Thyroid gland (tissue), 4 donors: Measurements from ENCODE around the gene ZNF205. TPM values are rescaled to one million over a fixed set of nuclear protein-coding genes. Genes with fewer than 3 reads are reported as not detected.

Experiments used
- DNase-seq, 2 donors: peaks; one replicate each; pipeline ENCODE4 v3.0.0-alpha.2; 2019
- H3K27ac ChIP-seq, 3 donors: fragments of 200-600 bp; sonication (generic); 1 replicate in 2 of 3; 2 replicates in 1 of 3; pipeline ENCODE4 v1.5.1; 2016 to 2019; ENCODE audit warnings: mild to moderate bottlenecking in 1 of 3, moderate library complexity in 1 of 3
- H3K27me3 ChIP-seq: fragments of 200-600 bp; sonication (generic); one replicate; pipeline ENCODE4 v1.5.1; 2019
- H3K36me3 ChIP-seq, 2 donors: fragments of 200-600 bp; sonication (generic); one replicate each; pipeline ENCODE4 v1.5.1; 2016 to 2019
- H3K4me1 ChIP-seq, 2 donors: fragments of 200-600 bp; sonication (generic); one replicate each; pipeline ENCODE4 v1.5.1; 2017 to 2019
- H3K4me3 ChIP-seq, 3 donors: fragments of 200-600 bp; sonication (generic); replicated peaks in 1 of 3; 1 replicate in 2 of 3; 2 replicates in 1 of 3; pipeline ENCODE4 v1.5.1; 2016; ENCODE audit warnings: mild to moderate bottlenecking in 1 of 3
- H3K9me3 ChIP-seq: fragments of 200-600 bp; sonication (generic); one replicate; pipeline ENCODE4 v1.5.1; 2017
- POLR2A ChIP-seq, 2 donors: fragments of 450-650 bp; IDR thresholded peaks; one replicate each; pipeline ENCODE4 v1.6.1; 2017; ENCODE audit warnings: antibody characterized with exemption in 2 of 2, mild to moderate bottlenecking in 2 of 2, moderate library complexity in 1 of 2
- WGBS, 2 donors: methylation state at CpG; one replicate each; pipeline ENCODE4 v1.1.5; 2017; 5-methylcytosine and 5-hydroxymethylcytosine counted together
- intact Hi-C: fragments of 100-400 bp; cut with DNase I; formaldehyde crosslinking; loops from one replicate; pipeline ENCODE4 v1.15.1; 2023
- total RNA-seq, 4 donors: library from RNA; depleted of rRNA; stranded (reverse); fragments of >200 nt; gene quantifications; one replicate each; pipeline ENCODE4 v1.2.3, GENCODE V29; 2016
- TF ChIP-seq, protein P1 (sequence below), 6 experiments: fragments of 200-600 bp in 3 of 6; fragments of 450-650 bp in 3 of 6; sonication (generic) in 3 of 6; IDR thresholded peaks; one replicate each; pipeline ENCODE4 v1.5.1; 2016 to 2019; ENCODE audit warnings: antibody characterized with exemption in 6 of 6, mild to moderate bottlenecking in 2 of 6, inconsistent platforms in 1 of 6, moderate library complexity in 1 of 6

The ZNF205 gene
- total RNA-seq, 4 donors from 2014 or later, result 18.5 to 28.9 (median 19.6) TPM

DNA sequence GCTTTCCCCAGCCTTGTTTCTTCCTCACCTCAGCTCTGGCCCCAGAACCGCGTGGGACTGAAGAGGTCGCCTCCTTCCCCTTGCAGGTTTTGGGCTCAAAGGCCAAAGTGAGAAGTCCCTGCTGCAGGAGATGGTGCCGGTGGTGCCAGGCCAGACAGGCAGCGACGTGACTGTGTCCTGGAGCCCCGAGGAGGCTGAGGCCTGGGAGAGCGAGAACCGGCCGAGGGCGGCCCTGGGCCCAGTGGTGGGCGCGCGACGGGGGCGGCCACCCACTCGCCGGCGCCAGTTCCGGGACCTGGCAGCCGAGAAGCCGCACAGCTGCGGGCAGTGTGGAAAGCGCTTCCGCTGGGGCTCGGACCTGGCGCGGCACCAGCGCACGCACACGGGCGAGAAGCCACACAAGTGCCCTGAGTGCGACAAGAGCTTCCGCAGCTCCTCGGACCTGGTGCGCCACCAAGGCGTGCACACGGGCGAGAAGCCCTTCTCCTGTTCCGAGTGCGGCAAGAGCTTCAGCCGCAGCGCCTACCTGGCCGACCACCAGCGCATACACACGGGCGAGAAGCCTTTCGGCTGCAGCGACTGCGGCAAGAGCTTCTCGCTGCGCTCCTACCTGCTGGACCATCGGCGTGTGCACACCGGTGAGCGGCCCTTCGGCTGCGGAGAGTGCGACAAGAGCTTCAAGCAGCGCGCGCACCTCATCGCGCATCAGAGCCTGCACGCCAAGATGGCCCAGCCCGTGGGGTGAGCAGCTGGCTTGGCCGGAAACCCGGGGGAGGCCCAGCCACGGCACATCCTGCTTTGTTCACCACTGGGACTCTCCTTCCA is 28.4 kb downstream of the ZNF205 start:
- H3K36me3 ChIP-seq, result peaks cover 0 to 9% of the 10 kb centered on the region in 2 donors
- H3K4me1 ChIP-seq, result peaks cover 0 to 2% of the 10 kb centered on the region in 2 donors
- no peak for DNase-seq
- H3K27me3 ChIP-seq, result no peaks in the 10 kb centered on the region
- 93 to 95% methylated on average over 40 to 50 of the region's 69 CpGs for WGBS, 2 donors
- H3K9me3 ChIP-seq, result no peaks in the 10 kb centered on the region
- intact Hi-C loops, result no loop called here
- H3K27ac ChIP-seq, result no peak overlapping the region
- H3K4me3 ChIP-seq, result no peak overlapping the region
- no peak for TF ChIP-seq POLR2A (IDR thresholded peaks at IDR 0.05)
- TF ChIP-seq, protein P1, sequence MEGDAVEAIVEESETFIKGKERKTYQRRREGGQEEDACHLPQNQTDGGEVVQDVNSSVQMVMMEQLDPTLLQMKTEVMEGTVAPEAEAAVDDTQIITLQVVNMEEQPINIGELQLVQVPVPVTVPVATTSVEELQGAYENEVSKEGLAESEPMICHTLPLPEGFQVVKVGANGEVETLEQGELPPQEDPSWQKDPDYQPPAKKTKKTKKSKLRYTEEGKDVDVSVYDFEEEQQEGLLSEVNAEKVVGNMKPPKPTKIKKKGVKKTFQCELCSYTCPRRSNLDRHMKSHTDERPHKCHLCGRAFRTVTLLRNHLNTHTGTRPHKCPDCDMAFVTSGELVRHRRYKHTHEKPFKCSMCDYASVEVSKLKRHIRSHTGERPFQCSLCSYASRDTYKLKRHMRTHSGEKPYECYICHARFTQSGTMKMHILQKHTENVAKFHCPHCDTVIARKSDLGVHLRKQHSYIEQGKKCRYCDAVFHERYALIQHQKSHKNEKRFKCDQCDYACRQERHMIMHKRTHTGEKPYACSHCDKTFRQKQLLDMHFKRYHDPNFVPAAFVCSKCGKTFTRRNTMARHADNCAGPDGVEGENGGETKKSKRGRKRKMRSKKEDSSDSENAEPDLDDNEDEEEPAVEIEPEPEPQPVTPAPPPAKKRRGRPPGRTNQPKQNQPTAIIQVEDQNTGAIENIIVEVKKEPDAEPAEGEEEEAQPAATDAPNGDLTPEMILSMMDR (IDR thresholded peaks at IDR 0.05), result no peak

DNA sequence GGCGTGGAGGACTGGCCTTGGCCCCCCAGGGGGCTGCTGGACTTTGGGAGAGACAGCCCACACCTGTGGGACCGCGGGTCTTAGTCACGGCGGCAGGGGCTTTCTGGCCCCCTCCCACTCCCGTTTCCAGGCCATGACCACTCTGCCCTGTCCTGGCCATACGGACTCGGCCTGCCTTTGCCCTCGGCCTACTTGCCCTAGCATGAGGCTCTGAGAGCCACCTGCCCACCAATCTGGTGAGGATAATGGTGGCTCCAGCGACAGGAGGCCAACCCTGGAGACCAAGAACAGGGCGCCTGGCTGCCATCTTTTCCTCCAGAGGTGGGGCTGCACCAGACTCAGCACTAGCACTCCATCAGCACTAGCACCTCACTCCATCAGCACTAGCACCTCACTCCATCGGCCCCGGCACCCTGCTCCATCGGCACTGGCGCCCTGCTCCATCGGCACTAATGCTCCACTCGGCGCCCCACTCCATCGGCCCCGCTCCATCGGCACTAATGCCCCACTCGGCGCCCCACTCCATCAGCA is 29.5 kb downstream of the ZNF205 start:
- Histone ChIP-seq H3K27me3 (no peaks in the 10 kb centered on the region), H3K4me3 (no peak overlapping the region), H3K27ac (no peak overlapping the region), H3K36me3 (peaks cover 0 to 9% of the 10 kb centered on the region in 2 donors), H3K9me3 (no peaks in the 10 kb centered on the region), H3K4me1 (no peaks in the 10 kb centered on the region)
- intact Hi-C loops, result no loop called here
- WGBS, 2 donors, result 98 to 99% methylated on average over 16 to 19 of the region's 23 CpGs
- no peak for DNase-seq
- TF ChIP-seq, protein P1 (IDR thresholded peaks at IDR 0.05), result no peak
- TF ChIP-seq POLR2A (IDR thresholded peaks at IDR 0.05), result no peak

DNA sequence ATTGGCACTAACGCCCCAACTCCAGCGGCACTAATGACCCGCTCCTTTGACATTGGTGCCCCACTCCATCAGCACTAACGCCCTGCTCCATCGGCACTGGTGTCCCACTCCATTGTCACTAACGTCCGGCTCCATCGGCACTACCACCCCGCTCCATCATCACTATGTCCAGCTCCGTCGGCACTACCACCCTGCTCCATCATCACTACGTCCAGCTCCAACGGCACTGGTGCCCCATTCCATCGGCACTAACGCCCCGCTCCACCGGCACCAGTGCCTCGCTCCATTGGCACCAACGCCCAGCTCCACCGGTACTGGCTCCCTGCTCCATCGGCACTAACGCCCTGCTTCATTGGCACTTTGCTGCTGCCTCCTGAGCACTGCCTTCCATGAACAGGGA is 29.9 kb downstream of the ZNF205 start:
- intact Hi-C loops, result no loop called here
- Histone ChIP-seq H3K4me3 (no peak overlapping the region), H3K4me1 (no peaks in the 10 kb centered on the region), H3K27me3 (no peaks in the 10 kb centered on the region), H3K27ac (no peak overlapping the region), H3K36me3 (peaks cover 0 to 9% of the 10 kb centered on the region in 2 donors), H3K9me3 (no peaks in the 10 kb centered on the region)
- TF ChIP-seq POLR2A (IDR thresholded peaks at IDR 0.05), result no peak
- TF ChIP-seq, protein P1 (IDR thresholded peaks at IDR 0.05), result no peak
- DNase-seq, result no peak
- 94 to 96% methylated on average over 22 of the region's 22 CpGs for WGBS, 2 donors

DNA sequence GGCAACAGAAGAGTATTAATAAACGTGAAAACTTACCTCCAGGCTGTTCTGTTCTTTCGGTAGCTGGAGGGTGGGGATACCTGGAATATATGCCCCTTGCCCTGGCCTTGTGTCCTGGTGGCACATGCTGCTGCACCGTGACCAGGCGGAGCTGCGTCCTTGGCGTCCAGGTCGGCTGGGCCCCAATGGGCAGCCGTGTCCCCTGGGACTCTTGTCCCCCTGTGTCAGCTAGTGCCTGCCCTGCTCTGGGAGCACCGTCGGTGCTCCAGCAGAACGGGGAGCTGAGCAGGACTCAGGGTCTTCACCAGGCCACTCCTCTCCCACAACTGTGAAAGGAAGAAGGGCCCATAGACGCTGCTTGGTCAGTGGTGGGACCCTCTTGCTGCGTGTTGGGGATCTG is 30.4 kb downstream of the ZNF205 start:
- Histone ChIP-seq H3K36me3 (peaks cover 0 to 9% of the 10 kb centered on the region in 2 donors), H3K4me3 (no peak overlapping the region), H3K9me3 (no peaks in the 10 kb centered on the region), H3K27me3 (no peaks in the 10 kb centered on the region), H3K27ac (no peak overlapping the region), H3K4me1 (no peaks in the 10 kb centered on the region)
- WGBS, 2 donors, result 91 to 95% methylated on average over 7 to 11 of the region's 13 CpGs
- DNase-seq, result no peak
- intact Hi-C loops, result no loop called here
- TF ChIP-seq POLR2A (IDR thresholded peaks at IDR 0.05), result no peak
- TF ChIP-seq, protein P1 (IDR thresholded peaks at IDR 0.05), result no peak

DNA sequence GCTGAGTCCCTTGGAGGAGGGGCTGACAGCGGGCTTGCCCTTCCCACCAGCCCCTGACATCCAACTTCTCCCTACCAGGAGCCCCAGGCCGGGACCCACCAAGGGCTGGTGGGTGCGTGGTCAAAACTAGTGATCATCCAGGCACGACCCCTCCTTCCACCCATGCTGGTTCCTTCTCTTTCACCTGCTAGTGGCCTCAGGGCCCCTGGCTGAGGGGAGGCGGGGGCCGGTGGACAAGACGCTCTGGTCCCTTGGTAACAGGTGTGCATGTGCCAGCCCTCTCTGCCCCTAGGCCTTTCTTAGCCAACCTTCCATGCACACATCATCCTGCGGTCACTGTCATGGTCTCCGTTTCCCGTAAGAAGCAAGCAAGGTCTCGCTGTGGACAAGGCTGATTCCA is 30.8 kb downstream of the ZNF205 start:
- Histone ChIP-seq H3K27ac (no peak overlapping the region), H3K36me3 (peaks cover 0 to 9% of the 10 kb centered on the region in 2 donors), H3K9me3 (no peaks in the 10 kb centered on the region), H3K27me3 (no peaks in the 10 kb centered on the region), H3K4me1 (no peaks in the 10 kb centered on the region), H3K4me3 (no peak overlapping the region)
- no peak for TF ChIP-seq POLR2A (IDR thresholded peaks at IDR 0.05)
- TF ChIP-seq, protein P1 (IDR thresholded peaks at IDR 0.05), result no peak
- WGBS, 2 donors, result 92 to 100% methylated on average over 4 to 11 of the region's 11 CpGs
- no peak for DNase-seq
- intact Hi-C loops, result no loop called here
